Ovary (tissue), 3 donors: ENCODE data around the gene BRIP1.

Experiments
- POLR2A ChIP-seq: fragments of 450-650 bp; IDR thresholded peaks from one replicate; pipeline ENCODE4 v1.6.1; 2017; ENCODE audit warnings: antibody characterized with exemption, mild to moderate bottlenecking, moderate library complexity
- TF ChIP-seq, protein P1 (sequence below), 3 donors: fragments of 450-650 bp in 2 of 3; fragments of 200-600 bp in 1 of 3; IDR thresholded peaks; one replicate each; pipeline versions ENCODE4 v1.5.1 to v1.8.0; 2016 to 2022; ENCODE audit warnings: antibody characterized with exemption in 3 of 3, mild to moderate bottlenecking in 1 of 3
- donor health status: DM: no; HTN: no; CAD: no.

DNA sequence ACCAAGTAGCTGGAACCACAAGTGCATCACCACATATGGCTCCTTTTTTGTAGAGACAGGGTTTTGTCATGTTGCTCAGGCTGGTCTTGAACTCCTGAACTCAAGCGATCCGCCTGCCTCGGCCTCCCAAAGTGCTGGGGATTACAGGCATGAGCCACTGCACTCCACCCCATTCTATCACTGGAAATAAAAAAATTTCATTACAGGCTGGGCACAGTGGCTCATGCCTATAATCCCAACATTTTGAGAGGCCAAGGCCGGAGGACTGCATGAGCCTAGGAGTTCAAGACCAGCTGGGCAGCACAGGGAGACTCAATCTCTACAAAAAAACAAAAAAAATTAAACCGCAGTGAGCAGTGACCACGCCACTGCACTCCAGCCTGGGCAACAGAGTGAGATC is 60.1 kb downstream of the BRIP1 start:
- TF ChIP-seq POLR2A = no peak
- TF ChIP-seq, protein P1, sequence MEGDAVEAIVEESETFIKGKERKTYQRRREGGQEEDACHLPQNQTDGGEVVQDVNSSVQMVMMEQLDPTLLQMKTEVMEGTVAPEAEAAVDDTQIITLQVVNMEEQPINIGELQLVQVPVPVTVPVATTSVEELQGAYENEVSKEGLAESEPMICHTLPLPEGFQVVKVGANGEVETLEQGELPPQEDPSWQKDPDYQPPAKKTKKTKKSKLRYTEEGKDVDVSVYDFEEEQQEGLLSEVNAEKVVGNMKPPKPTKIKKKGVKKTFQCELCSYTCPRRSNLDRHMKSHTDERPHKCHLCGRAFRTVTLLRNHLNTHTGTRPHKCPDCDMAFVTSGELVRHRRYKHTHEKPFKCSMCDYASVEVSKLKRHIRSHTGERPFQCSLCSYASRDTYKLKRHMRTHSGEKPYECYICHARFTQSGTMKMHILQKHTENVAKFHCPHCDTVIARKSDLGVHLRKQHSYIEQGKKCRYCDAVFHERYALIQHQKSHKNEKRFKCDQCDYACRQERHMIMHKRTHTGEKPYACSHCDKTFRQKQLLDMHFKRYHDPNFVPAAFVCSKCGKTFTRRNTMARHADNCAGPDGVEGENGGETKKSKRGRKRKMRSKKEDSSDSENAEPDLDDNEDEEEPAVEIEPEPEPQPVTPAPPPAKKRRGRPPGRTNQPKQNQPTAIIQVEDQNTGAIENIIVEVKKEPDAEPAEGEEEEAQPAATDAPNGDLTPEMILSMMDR (IDR thresholded peaks at IDR 0.05) = no peak
